Omental fat pad (tissue), 4 donors: ENCODE measurements around the gene SEMA3C. TPM values are rescaled to one million over a fixed set of nuclear protein-coding genes. Genes with fewer than 3 reads are reported as not detected.
A peak's percentile ranks its signal among the peaks of the same experiment; 100 is the strongest.

Experiments
- ATAC-seq: fragments of 150-250 bp; one replicate; pipeline ENCODE4 v1.9.1; 2016; ENCODE audit warnings: mild to moderate bottlenecking, moderate library complexity; ENCODE audit not compliant: low FRiP score
- DNase-seq: peaks from one replicate; pipeline ENCODE4 v3.0.0-alpha.2; 2019; ENCODE audit warnings: low spot score
- total RNA-seq, 4 donors: library from RNA; depleted of rRNA; stranded (reverse); fragments of >200 nt; gene quantifications; one replicate each; pipeline ENCODE4 v1.1.0, GENCODE V29; 2016
- TF ChIP-seq, protein P1 (sequence below), 3 donors: fragments of 450-650 bp; IDR thresholded peaks; one replicate each; pipeline ENCODE4 v1.5.1; 2016 to 2017; ENCODE audit warnings: antibody characterized with exemption in 3 of 3, mild to moderate bottlenecking in 3 of 3, moderate library complexity in 2 of 3

The SEMA3C gene
- total RNA-seq, 4 donors from 2014 or later, result 46.2 to 201 (median 126) TPM

GRCh38 chr7:80724249-80724871 lies 194.5 kb downstream of the SEMA3C start:
- no peak for ATAC-seq
- no peak for DNase-seq
- TF ChIP-seq, protein P1, sequence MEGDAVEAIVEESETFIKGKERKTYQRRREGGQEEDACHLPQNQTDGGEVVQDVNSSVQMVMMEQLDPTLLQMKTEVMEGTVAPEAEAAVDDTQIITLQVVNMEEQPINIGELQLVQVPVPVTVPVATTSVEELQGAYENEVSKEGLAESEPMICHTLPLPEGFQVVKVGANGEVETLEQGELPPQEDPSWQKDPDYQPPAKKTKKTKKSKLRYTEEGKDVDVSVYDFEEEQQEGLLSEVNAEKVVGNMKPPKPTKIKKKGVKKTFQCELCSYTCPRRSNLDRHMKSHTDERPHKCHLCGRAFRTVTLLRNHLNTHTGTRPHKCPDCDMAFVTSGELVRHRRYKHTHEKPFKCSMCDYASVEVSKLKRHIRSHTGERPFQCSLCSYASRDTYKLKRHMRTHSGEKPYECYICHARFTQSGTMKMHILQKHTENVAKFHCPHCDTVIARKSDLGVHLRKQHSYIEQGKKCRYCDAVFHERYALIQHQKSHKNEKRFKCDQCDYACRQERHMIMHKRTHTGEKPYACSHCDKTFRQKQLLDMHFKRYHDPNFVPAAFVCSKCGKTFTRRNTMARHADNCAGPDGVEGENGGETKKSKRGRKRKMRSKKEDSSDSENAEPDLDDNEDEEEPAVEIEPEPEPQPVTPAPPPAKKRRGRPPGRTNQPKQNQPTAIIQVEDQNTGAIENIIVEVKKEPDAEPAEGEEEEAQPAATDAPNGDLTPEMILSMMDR (IDR thresholded peaks at IDR 0.05), result no peak

DNA sequence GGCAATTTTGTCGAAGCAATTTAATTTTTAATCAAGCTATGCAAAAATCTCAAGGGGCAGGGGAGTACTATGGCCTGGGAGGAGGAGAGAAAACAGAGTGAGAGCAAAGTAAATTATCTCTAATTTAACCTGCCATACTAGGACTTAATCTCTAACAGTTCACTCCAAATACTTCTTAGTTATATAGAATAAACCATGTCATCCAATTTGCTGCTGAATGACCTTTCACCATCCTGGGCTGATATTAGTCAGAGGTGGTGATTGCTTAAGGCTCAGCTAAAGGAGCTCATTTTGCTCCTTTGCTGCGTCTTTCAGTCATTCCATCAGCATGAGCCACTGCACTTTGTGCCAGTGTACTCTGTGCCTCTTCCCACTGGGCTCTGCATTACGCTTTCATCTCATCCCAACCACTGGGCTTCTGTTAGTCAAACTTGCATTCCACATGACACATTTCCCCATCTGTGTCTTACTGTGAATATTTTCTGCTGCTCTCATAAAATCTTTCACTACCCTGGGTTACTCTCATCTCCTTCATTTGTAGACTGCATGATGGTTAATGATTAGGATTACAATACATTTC lies 196.1 kb downstream of the SEMA3C start:
- TF ChIP-seq, protein P1 (IDR thresholded peaks at IDR 0.05), result no peak
- ATAC-seq (peak; percentile 97), DNase-seq (peak; percentile 55)

GRCh38 chr7:80721883-80722615 lies 196.8 kb downstream of the SEMA3C start:
- DNase-seq (no peak), ATAC-seq (peak; percentile 80)
- TF ChIP-seq, protein P1 (IDR thresholded peaks at IDR 0.05), result no peak

DNA sequence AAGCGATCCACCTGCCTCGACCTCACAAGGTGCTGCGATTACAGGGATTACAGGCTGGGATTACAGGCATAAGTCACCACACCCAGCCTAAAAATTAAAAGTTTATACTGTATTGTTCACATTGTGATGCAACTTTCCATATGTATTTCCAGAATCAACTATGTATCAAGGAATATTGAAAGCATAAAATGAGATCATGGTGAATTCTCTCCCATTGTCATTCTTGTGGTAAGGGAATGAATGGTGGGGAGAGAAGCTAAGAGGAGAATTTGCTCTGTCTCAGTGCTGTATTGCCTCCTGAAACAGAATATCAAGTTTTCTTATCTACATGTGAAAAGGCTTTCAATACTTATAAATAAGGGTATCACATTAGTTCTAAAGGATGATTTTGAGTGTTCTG lies 198.7 kb downstream of the SEMA3C start:
- DNase-seq, result no peak
- TF ChIP-seq, protein P1 (IDR thresholded peaks at IDR 0.05), result no peak
- ATAC-seq, result no peak

DNA sequence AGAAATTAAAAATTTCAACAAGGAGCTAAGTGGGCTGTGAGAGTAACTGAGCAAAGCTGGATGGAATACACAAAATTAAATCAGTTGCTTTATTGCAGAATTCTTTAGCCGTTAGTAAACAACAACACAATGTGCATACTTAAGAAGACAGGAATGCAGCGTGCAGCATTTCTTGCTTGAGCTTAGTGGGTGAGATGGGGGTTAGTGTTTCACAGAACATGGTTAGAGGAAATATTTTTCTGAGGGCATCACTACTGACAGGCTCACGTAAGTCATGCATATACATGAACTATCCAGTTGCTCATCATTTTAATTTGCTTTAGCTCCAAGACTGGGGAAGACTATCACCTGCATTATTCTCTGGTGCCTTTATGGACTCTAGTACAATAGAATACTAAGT lies 199.6 kb downstream of the SEMA3C start:
- TF ChIP-seq, protein P1 (IDR thresholded peaks at IDR 0.05), result no peak
- DNase-seq (no peak), ATAC-seq (no peak)

GRCh38 chr7:80711531-80711930 lies 207.3 kb downstream of the SEMA3C start:
- DNase-seq (no peak), ATAC-seq (no peak)
- TF ChIP-seq, protein P1 (IDR thresholded peaks at IDR 0.05), result no peak
